HCT116 (cell line): ENCODE data around the gene SLC9A9. TPM values are rescaled to one million over a fixed set of nuclear protein-coding genes. Genes with fewer than 3 reads are reported as not detected.
A peak's percentile ranks its signal among the peaks of the same experiment; 100 is the strongest.
"Not testable (repeated sequence)": the region's sequence is repeated elsewhere in the genome, so short reads cannot be mapped to it uniquely, and the experiment has no call there.

Experiments
- ATAC-seq: fragments of 200-7000 bp; cut with Tn5 transposase; 2 replicates; pipeline ENCODE4 v1.9.1; 2020; ENCODE audit warnings: mild to moderate bottlenecking, moderate library complexity
- BruUV-seq: library from RNA; stranded (reverse); fragments of 400-500 nt; replicated peaks from 2 replicates; lab custom pipeline; 2021; lab: Mats Ljungman, UMichigan
- CTCF ChIA-PET: fragments of 300-600 bp; sonication (Branson Sonifier 250); formaldehyde crosslinking; loops from one replicate; lab custom pipeline; 2021; ENCODE audit warnings: antibody characterized with exemption; lab: Charles Lee
- POLR2A ChIA-PET: fragments of 300-600, 350-600 bp; sonication (Branson Sonifier 250); formaldehyde crosslinking; loops from one replicate; lab custom pipeline; 2021; ENCODE audit warnings: antibody characterized with exemption; lab: Charles Lee
- RAD21 ChIA-PET, 2 experiments: fragments of 300-600 bp; sonication (Branson Sonifier 250); formaldehyde crosslinking; loops; one replicate each; lab custom pipeline; 2023; ENCODE audit warnings: low total read pairs in 2 of 2; ENCODE audit not compliant: uncharacterized antibody in 2 of 2, unreplicated experiment in 2 of 2, low non-redundant PET in 1 of 2; lab: Charles Lee
- DNase-seq: peaks from one replicate; pipeline ENCODE4 v3.0.0-alpha.2; 2010; ENCODE audit warnings: low read depth, low spot score
- H2AFZ ChIP-seq: fragments of 200-600 bp; shearing (Covaris generic), sonication (generic); 2 replicates; pipeline ENCODE4 v1.6.1; 2017; ENCODE audit warnings: low read depth, mixed run types, mixed read lengths, antibody characterized with exemption, low read length; ENCODE audit not compliant: poor library complexity, severe bottlenecking
- H3K27ac ChIP-seq: 2 replicates; pipeline ENCODE4 v1.5.1; 2012; ENCODE audit warnings: low read depth, low read length
- H3K27me3 ChIP-seq: fragments of 200-600 bp; sonication (generic); 2 replicates; pipeline ENCODE4 v1.6.1; 2016; ENCODE audit warnings: mixed run types, low read length, mixed read lengths; ENCODE audit not compliant: insufficient read depth
- H3K36me3 ChIP-seq, 2 experiments: fragments of 200-500 bp in 1 of 2; fragments of 200-600 bp in 1 of 2; sonication (Bioruptor generic) in 1 of 2; sonication (generic) in 1 of 2; 2 replicates each; pipeline versions ENCODE4 v1.5.1 to v1.6.1; 2014 to 2016; ENCODE audit warnings: low read length in 2 of 2, inconsistent platforms in 1 of 2, mixed read lengths in 1 of 2, mixed run types in 1 of 2; ENCODE audit not compliant: insufficient read depth in 2 of 2, control insufficient read depth in 1 of 2
- H3K4me1 ChIP-seq, 2 experiments: fragments of 200-600 bp in 1 of 2; sonication (generic) in 1 of 2; 2 replicates each; pipeline versions ENCODE4 v1.5.1 to v1.6.1; 2012 to 2017; ENCODE audit warnings: low read length in 2 of 2, inconsistent platforms in 1 of 2, mild to moderate bottlenecking in 1 of 2, mixed read lengths in 1 of 2, mixed run types in 1 of 2, moderate library complexity in 1 of 2; ENCODE audit not compliant: insufficient read depth in 2 of 2, control insufficient read depth in 1 of 2
- H3K4me2 ChIP-seq: fragments of 200-600 bp; sonication (generic); 2 replicates; pipeline ENCODE4 v1.6.1; 2017; ENCODE audit warnings: mixed run types, low read length, mixed read lengths
- H3K4me3 ChIP-seq, 2 experiments: fragments of 200-600 bp in 1 of 2; sonication (generic) in 1 of 2; replicated peaks in 1 of 2; 2 replicates each; pipeline ENCODE4 v1.5.1; 2011 to 2016; ENCODE audit warnings: low read length in 2 of 2, control low read depth in 1 of 2, low read depth in 1 of 2, mild to moderate bottlenecking in 1 of 2, mixed read lengths in 1 of 2, mixed run types in 1 of 2
- H3K79me2 ChIP-seq: fragments of 200-600 bp; sonication (generic); 2 replicates; pipeline ENCODE4 v1.6.1; 2017; ENCODE audit warnings: mild to moderate bottlenecking, mixed run types, low read length, moderate library complexity, mixed read lengths; ENCODE audit not compliant: insufficient read depth
- H3K9ac ChIP-seq: fragments of 200-600 bp; sonication (generic); 2 replicates; pipeline ENCODE4 v1.6.1; 2016; ENCODE audit warnings: low read length, mixed read lengths
- H3K9me2 ChIP-seq: fragments of 200-600 bp; sonication (generic), shearing (Covaris generic); 2 replicates; pipeline ENCODE4 v1.6.1; 2017; ENCODE audit warnings: mixed run types, mild to moderate bottlenecking, moderate library complexity; ENCODE audit not compliant: insufficient read depth
- H3K9me3 ChIP-seq, 2 experiments: fragments of 200-500 bp in 1 of 2; fragments of 200-600 bp in 1 of 2; sonication (Bioruptor generic) in 1 of 2; sonication (generic) in 1 of 2; 2 replicates each; pipeline ENCODE4 v1.6.1; 2014 to 2017; ENCODE audit warnings: low read length in 2 of 2, mixed read lengths in 2 of 2, inconsistent platforms in 1 of 2, low read depth in 1 of 2, mild to moderate bottlenecking in 1 of 2, mixed run types in 1 of 2, moderate library complexity in 1 of 2; ENCODE audit not compliant: control insufficient read depth in 1 of 2, insufficient read depth in 1 of 2
- H4K20me1 ChIP-seq: fragments of 200-600 bp; sonication (generic), shearing (Covaris generic); 2 replicates; pipeline ENCODE4 v1.6.1; 2017; ENCODE audit warnings: mixed run types, mild to moderate bottlenecking, moderate library complexity; ENCODE audit not compliant: insufficient read depth
- CBX3 ChIP-seq: IDR thresholded peaks from 2 replicates; pipeline ENCODE4 v1.6.1; 2012; ENCODE audit warnings: low read depth
- CTCF ChIP-seq, 3 experiments: fragments of 200-600 bp in 1 of 3; sonication (generic) in 1 of 3; IDR thresholded peaks in 2 of 3; conservative IDR thresholded peaks in 1 of 3; 2 replicates each; pipeline ENCODE4 v1.5.1; 2012 to 2017; ENCODE audit warnings: low read depth in 2 of 3, low read length in 2 of 3, antibody characterized with exemption in 1 of 3, borderline replicate concordance in 1 of 3, control low read depth in 1 of 3, mild to moderate bottlenecking in 1 of 3, mixed read lengths in 1 of 3, mixed run types in 1 of 3, moderate library complexity in 1 of 3; ENCODE audit not compliant: insufficient read depth in 1 of 3
- RAD21 ChIP-seq: IDR thresholded peaks from 2 replicates; pipeline ENCODE4 v1.6.1; 2012; ENCODE audit warnings: low read depth, mild to moderate bottlenecking
- intact Hi-C: fragments of 100-400 bp; cut with micrococcal nuclease; formaldehyde crosslinking; loops from 2 replicates; pipeline ENCODE4 v1.10.0; 2022
- total RNA-seq: library from RNA; stranded (reverse); gene quantifications from one replicate; pipeline ENCODE4 v1.2.1, GENCODE V29; 2021; ENCODE audit not compliant: unreplicated experiment

Gene SLC9A9
- total RNA-seq, 1 experiment from 2014 or later = 0.20 TPM

GRCh38 chr3:143433787-143434378, 414.4 kb downstream of the SLC9A9 start:
- intact Hi-C loops = loop anchor here (2.0 kb wide), 1 partner anchor 211 kb away; no protein-coding TSS in a partner anchor
- no peaks in the 10 kb centered on the region for H3K4me1 ChIP-seq
- ATAC-seq (no peak), DNase-seq (peak; percentile 8)
- no peak overlapping the region for H2AFZ ChIP-seq
- no peak for TF ChIP-seq CBX3
- peak; percentile 45 to 79 (median 69); a peak in 5 of 6 replicates for TF ChIP-seq CTCF (IDR thresholded peaks at IDR 0.05 in 2 of 3, conservative IDR thresholded peaks at IDR 0.05 in 1 of 3; ENCODE audit: borderline replicate concordance in 1 of 3, insufficient read depth in 1 of 3, low read depth in 2 of 3, low read length in 2 of 3)
- TF ChIP-seq RAD21 = peak; percentile 63
- no TSS peak for BruUV-seq
- H3K27ac ChIP-seq = no peak overlapping the region
- H4K20me1 ChIP-seq = no peaks in the 10 kb centered on the region
- ChIA-PET CTCF (interaction anchor here (0.9 to 2.1 kb wide), 2 partner anchors 10 to 210 kb away, joined by 5 to 7 read pairs; no protein-coding TSS in a partner anchor), RAD21 (interaction anchor here in 1 of 2 experiments (0.7 kb wide), 1 partner anchor 167 kb away, joined by 3 read pairs; no protein-coding TSS in a partner anchor), POLR2A (no interaction called here)
- no peaks in the 10 kb centered on the region for H3K9me2 ChIP-seq
- no peaks in the 10 kb centered on the region for H3K27me3 ChIP-seq
- no peaks in the 10 kb centered on the region for H3K9me3 ChIP-seq
- H3K4me2 ChIP-seq = no peak overlapping the region
- H3K9ac ChIP-seq = no peak overlapping the region
- H3K79me2 ChIP-seq = no peaks in the 10 kb centered on the region
- H3K4me3 ChIP-seq = no peak overlapping the region
- no peaks in the 10 kb centered on the region for H3K36me3 ChIP-seq

GRCh38 chr3:143431298-143431697, 417.0 kb downstream of the SLC9A9 start:
- H3K36me3 ChIP-seq, BruUV-seq, POLR2A ChIA-PET, DNase-seq, H3K4me3 ChIP-seq, H3K4me1 ChIP-seq, H3K27ac ChIP-seq, H3K27me3 ChIP-seq, H3K79me2 ChIP-seq, H3K9me3 ChIP-seq, H3K9ac ChIP-seq, ATAC-seq, RAD21 ChIA-PET, H4K20me1 ChIP-seq, H3K9me2 ChIP-seq, H3K4me2 ChIP-seq, intact Hi-C loops, H2AFZ ChIP-seq: not testable (repeated sequence)
- CTCF ChIA-PET = interaction anchor here (1.1 kb wide), 1 partner anchor 243 kb away, joined by 3 read pairs; no protein-coding TSS in a partner anchor
